B cell (primary cell): ENCODE results near the gene WASHC4. TPM values are rescaled to one million over a fixed set of nuclear protein-coding genes. Genes with fewer than 3 reads are reported as not detected.

Experiments used
- ATAC-seq: fragments of 200-7000 bp; cut with Tn5 transposase; one replicate; pipeline ENCODE4 v1.10.0; 2021; ENCODE audit warnings: low read depth, mild to moderate bottlenecking, moderate number of reproducible peaks, moderate library complexity
- CTCF ChIA-PET: fragments of 350-600 bp; sonication (Branson Sonifier 250); formaldehyde crosslinking; loops from one replicate; lab custom pipeline; 2021; ENCODE audit warnings: antibody characterized with exemption, inconsistent platforms; lab: Charles Lee
- POLR2A ChIA-PET: fragments of 350-600 bp; sonication (Branson Sonifier 250); formaldehyde crosslinking; loops from one replicate; lab custom pipeline; 2021; ENCODE audit warnings: antibody characterized with exemption; lab: Charles Lee
- DNase-seq: peaks from one replicate; pipeline ENCODE4 v3.0.0; 2013
- H2AFZ ChIP-seq: 2 replicates; pipeline ENCODE4 v1.6.1; 2012; ENCODE audit warnings: mild to moderate bottlenecking, low read depth, low read length; ENCODE audit not compliant: insufficient read depth, poor library complexity, severe bottlenecking
- H3K27ac ChIP-seq, 2 donors: 1 replicate in 1 of 2; 2 replicates in 1 of 2; pipeline ENCODE4 v1.5.1; 2012 to 2013; ENCODE audit warnings: low read length in 2 of 2, mild to moderate bottlenecking in 2 of 2, moderate library complexity in 1 of 2
- H3K27me3 ChIP-seq, 4 experiments: fragments of 200-600 bp in 1 of 4; sonication (generic) in 1 of 4; replicated peaks in 1 of 4; 1 replicate in 2 of 4; 2 replicates in 2 of 4; pipeline versions ENCODE4 v1.6.1 to v1.7.0; 2013 to 2016; ENCODE audit warnings: low read length in 3 of 4, mild to moderate bottlenecking in 2 of 4, mixed read lengths in 1 of 4, moderate library complexity in 1 of 4; ENCODE audit not compliant: insufficient read depth in 4 of 4, control insufficient read depth in 3 of 4; ENCODE audit errors: control extremely low read depth in 1 of 4
- H3K36me3 ChIP-seq, 2 experiments: replicated peaks in 1 of 2; 1 replicate in 1 of 2; 2 replicates in 1 of 2; pipeline versions ENCODE4 v1.6.1 to v1.7.1; 2013; ENCODE audit warnings: low read length in 1 of 2; ENCODE audit not compliant: insufficient read depth in 2 of 2, control insufficient read depth in 1 of 2; ENCODE audit errors: control extremely low read depth in 1 of 2, extremely low read depth in 1 of 2
- H3K4me1 ChIP-seq, 2 donors: fragments of 200-600 bp in 1 of 2; sonication (generic) in 1 of 2; 1 replicate in 1 of 2; 2 replicates in 1 of 2; pipeline versions ENCODE4 v1.5.1 to v1.6.1; 2013 to 2017; ENCODE audit warnings: low read length in 2 of 2; ENCODE audit not compliant: control insufficient read depth in 2 of 2, insufficient read depth in 2 of 2
- H3K4me2 ChIP-seq: replicated peaks from 2 replicates; pipeline ENCODE3; 2012; ENCODE audit warnings: mild to moderate bottlenecking, low read depth, low read length; ENCODE audit not compliant: poor library complexity, severe bottlenecking
- H3K4me3 ChIP-seq, 5 experiments: fragments of 200-600 bp in 1 of 5; sonication (generic) in 1 of 5; 1 replicate in 3 of 5; 2 replicates in 2 of 5; pipeline versions ENCODE4 v1.5.1 to v1.7.0; 2011 to 2016; ENCODE audit warnings: low read length in 4 of 5, mild to moderate bottlenecking in 4 of 5, low read depth in 2 of 5, control low read depth in 1 of 5, moderate library complexity in 1 of 5; ENCODE audit not compliant: insufficient read depth in 1 of 5; ENCODE audit errors: control extremely low read depth in 1 of 5, extremely low read depth in 1 of 5
- H3K79me2 ChIP-seq: fragments of 200-600 bp; sonication (generic); one replicate; pipeline ENCODE4 v1.6.0; 2016; ENCODE audit warnings: low read length; ENCODE audit not compliant: control insufficient read depth, insufficient read depth
- H3K9ac ChIP-seq: fragments of 200-600 bp; sonication (generic); 2 replicates; pipeline ENCODE4 v1.6.1; 2017; ENCODE audit warnings: mild to moderate bottlenecking, low read length, moderate library complexity
- H3K9me3 ChIP-seq, 3 donors: one replicate each; pipeline versions ENCODE4 v1.6.1 to v1.7.1; 2013; ENCODE audit warnings: low read length in 2 of 3; ENCODE audit not compliant: control insufficient read depth in 2 of 3, insufficient read depth in 1 of 3; ENCODE audit errors: control extremely low read depth in 1 of 3
- H4K20me1 ChIP-seq: 2 replicates; pipeline ENCODE4 v1.6.0; 2012; ENCODE audit warnings: mild to moderate bottlenecking, low read length; ENCODE audit not compliant: insufficient read depth, control insufficient read depth, poor library complexity, severe bottlenecking
- H3K27ac Mint-ChIP-seq: one replicate; pipeline ENCODE4 v1.8.0; 2021; ENCODE audit warnings: mixed read lengths
- H3K27me3 Mint-ChIP-seq: one replicate; pipeline ENCODE4 v1.8.0; 2021; ENCODE audit warnings: mixed read lengths
- H3K4me1 Mint-ChIP-seq: one replicate; pipeline ENCODE4 v1.8.0; 2021; ENCODE audit warnings: mixed read lengths
- H3K4me3 Mint-ChIP-seq: one replicate; pipeline ENCODE4 v1.8.0; 2021; ENCODE audit warnings: mixed read lengths
- H3K9me3 Mint-ChIP-seq: one replicate; pipeline ENCODE4 v1.8.0; 2022; ENCODE audit warnings: mixed read lengths; ENCODE audit not compliant: insufficient read depth
- EZH2 ChIP-seq: IDR thresholded peaks from 2 replicates; pipeline ENCODE4 v1.6.1; 2012; ENCODE audit warnings: borderline replicate concordance, low read depth, mild to moderate bottlenecking, moderate library complexity, low read length; ENCODE audit not compliant: insufficient read depth, poor library complexity, severe bottlenecking
- WGBS: methylation state at CpG from one replicate; pipeline ENCODE4 v1.1.5; 2013; ENCODE audit warnings: missing lambda C conversion rate; ENCODE audit not compliant: insufficient coverage; 5-methylcytosine and 5-hydroxymethylcytosine counted together
- intact Hi-C: fragments of 100-400 bp; cut with micrococcal nuclease; formaldehyde crosslinking; loops from one replicate; pipeline ENCODE4 v1.10.0; 2022
- polyA plus RNA-seq: library from polyadenylated mRNA; depleted of rRNA; stranded (reverse); fragments of >200 nt; gene quantifications from 2 replicates; pipeline ENCODE4 v1.2.3, GENCODE V29; 2012
- total RNA-seq, 2 donors: library from RNA; stranded (reverse); fragments of 120-200 nt in 1 of 2; gene quantifications; 1 replicate in 1 of 2; 2 replicates in 1 of 2; pipeline versions ENCODE4 v1.2.3 to v1.2.4, GENCODE V29; 2013 to 2022
- TF ChIP-seq, protein P1 (sequence below): fragments of 200-600 bp; IDR thresholded peaks from one replicate; pipeline ENCODE4 v1.8.0; 2022; ENCODE audit warnings: antibody characterized with exemption, mild to moderate bottlenecking

WASHC4 gene
- total and polyA plus RNA-seq, 2 donors (not counting 1 experiment from before 2014, with no cell fraction given) = 55.2 to 240 TPM

GRCh38 chr12:105204916-105205315 is 97.4 kb downstream of the WASHC4 start:
- Mint-ChIP-seq H3K4me1 (no peaks in the 10 kb centered on the region), H3K9me3 (no peaks in the 10 kb centered on the region), H3K27ac (no peak overlapping the region), H3K4me3 (no peak overlapping the region), H3K27me3 (no peaks in the 10 kb centered on the region)
- no peak overlapping the region for H3K9ac ChIP-seq
- no peak overlapping the region for H2AFZ ChIP-seq
- H3K4me1 ChIP-seq = no peaks in the 10 kb centered on the region
- H3K27ac ChIP-seq = no peak overlapping the region
- H3K9me3 ChIP-seq = no peaks in the 10 kb centered on the region
- H3K36me3 ChIP-seq = peaks cover 5 to 59% of the 10 kb centered on the region in 2 experiments
- POLR2A ChIA-PET = no interaction called here
- no peak for ATAC-seq
- CTCF ChIA-PET = no interaction called here
- TF ChIP-seq, protein P1, sequence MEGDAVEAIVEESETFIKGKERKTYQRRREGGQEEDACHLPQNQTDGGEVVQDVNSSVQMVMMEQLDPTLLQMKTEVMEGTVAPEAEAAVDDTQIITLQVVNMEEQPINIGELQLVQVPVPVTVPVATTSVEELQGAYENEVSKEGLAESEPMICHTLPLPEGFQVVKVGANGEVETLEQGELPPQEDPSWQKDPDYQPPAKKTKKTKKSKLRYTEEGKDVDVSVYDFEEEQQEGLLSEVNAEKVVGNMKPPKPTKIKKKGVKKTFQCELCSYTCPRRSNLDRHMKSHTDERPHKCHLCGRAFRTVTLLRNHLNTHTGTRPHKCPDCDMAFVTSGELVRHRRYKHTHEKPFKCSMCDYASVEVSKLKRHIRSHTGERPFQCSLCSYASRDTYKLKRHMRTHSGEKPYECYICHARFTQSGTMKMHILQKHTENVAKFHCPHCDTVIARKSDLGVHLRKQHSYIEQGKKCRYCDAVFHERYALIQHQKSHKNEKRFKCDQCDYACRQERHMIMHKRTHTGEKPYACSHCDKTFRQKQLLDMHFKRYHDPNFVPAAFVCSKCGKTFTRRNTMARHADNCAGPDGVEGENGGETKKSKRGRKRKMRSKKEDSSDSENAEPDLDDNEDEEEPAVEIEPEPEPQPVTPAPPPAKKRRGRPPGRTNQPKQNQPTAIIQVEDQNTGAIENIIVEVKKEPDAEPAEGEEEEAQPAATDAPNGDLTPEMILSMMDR = no peak
- TF ChIP-seq EZH2 = no peak
- H3K4me3 ChIP-seq = no peak overlapping the region
- DNase-seq = no peak
- WGBS = 95% methylated on average over 5 of the region's 6 CpGs
- no peak overlapping the region for H3K4me2 ChIP-seq
- no peaks in the 10 kb centered on the region for H4K20me1 ChIP-seq
- no peaks in the 10 kb centered on the region for H3K79me2 ChIP-seq
- no peaks in the 10 kb centered on the region for H3K27me3 ChIP-seq
- intact Hi-C loops = no loop called here

GRCh38 chr12:105205322-105206048 is 98.0 kb downstream of the WASHC4 start:
- H2AFZ ChIP-seq = no peak overlapping the region
- H3K27me3 ChIP-seq = no peaks in the 10 kb centered on the region
- TF ChIP-seq EZH2 = no peak
- TF ChIP-seq, protein P1 = no peak
- no peak overlapping the region for H3K4me3 ChIP-seq
- no peaks in the 10 kb centered on the region for H3K4me1 Mint-ChIP-seq
- ChIA-PET CTCF (no interaction called here), POLR2A (no interaction called here)
- H3K27ac Mint-ChIP-seq = no peak overlapping the region
- H3K4me3 Mint-ChIP-seq = no peak overlapping the region
- ATAC-seq = no peak
- WGBS = 100% methylated on average over 9 of the region's 10 CpGs
- H3K9me3 Mint-ChIP-seq = no peaks in the 10 kb centered on the region
- H3K36me3 ChIP-seq = peaks cover 5 to 56% of the 10 kb centered on the region in 2 experiments
- no peak overlapping the region for H3K9ac ChIP-seq
- H3K4me2 ChIP-seq = no peak overlapping the region
- H3K9me3 ChIP-seq = no peaks in the 10 kb centered on the region
- H3K79me2 ChIP-seq = no peaks in the 10 kb centered on the region
- H3K27ac ChIP-seq = no peak overlapping the region
- no peaks in the 10 kb centered on the region for H3K4me1 ChIP-seq
- no peaks in the 10 kb centered on the region for H3K27me3 Mint-ChIP-seq
- H4K20me1 ChIP-seq = no peaks in the 10 kb centered on the region
- intact Hi-C loops = no loop called here
- no peak for DNase-seq
